Uterus (tissue), 2 donors: Measurements from ENCODE around the gene CD22.
"Not testable (repeated sequence)": the region's sequence is repeated elsewhere in the genome, so short reads cannot be mapped to it uniquely, and the experiment has no call there.

ENCODE experiments used
- CTCF ChIP-seq, 4 experiments: fragments of 200-600 bp in 2 of 4; fragments of 450-650 bp in 2 of 4; sonication (generic) in 2 of 4; IDR thresholded peaks; one replicate each; pipeline ENCODE4 v1.5.1; 2016 to 2019; ENCODE audit warnings: antibody characterized with exemption in 4 of 4, mild to moderate bottlenecking in 2 of 4, moderate library complexity in 1 of 4
- POLR2A ChIP-seq, 2 donors: fragments of 450-650 bp; IDR thresholded peaks; one replicate each; pipeline ENCODE4 v1.6.1; 2016; ENCODE audit warnings: antibody characterized with exemption in 2 of 2, mild to moderate bottlenecking in 1 of 2, moderate library complexity in 1 of 2

GRCh38 chr19:35379545-35379944, 50.6 kb downstream of the CD22 start:
- not testable (repeated sequence) for TF ChIP-seq CTCF, POLR2A (IDR thresholded peaks at IDR 0.05)
